Measurements from ENCODE around the gene GSTM2.
A peak's percentile ranks its signal among the peaks of the same experiment; 100 is the strongest.

GSTM2 gene

DNA sequence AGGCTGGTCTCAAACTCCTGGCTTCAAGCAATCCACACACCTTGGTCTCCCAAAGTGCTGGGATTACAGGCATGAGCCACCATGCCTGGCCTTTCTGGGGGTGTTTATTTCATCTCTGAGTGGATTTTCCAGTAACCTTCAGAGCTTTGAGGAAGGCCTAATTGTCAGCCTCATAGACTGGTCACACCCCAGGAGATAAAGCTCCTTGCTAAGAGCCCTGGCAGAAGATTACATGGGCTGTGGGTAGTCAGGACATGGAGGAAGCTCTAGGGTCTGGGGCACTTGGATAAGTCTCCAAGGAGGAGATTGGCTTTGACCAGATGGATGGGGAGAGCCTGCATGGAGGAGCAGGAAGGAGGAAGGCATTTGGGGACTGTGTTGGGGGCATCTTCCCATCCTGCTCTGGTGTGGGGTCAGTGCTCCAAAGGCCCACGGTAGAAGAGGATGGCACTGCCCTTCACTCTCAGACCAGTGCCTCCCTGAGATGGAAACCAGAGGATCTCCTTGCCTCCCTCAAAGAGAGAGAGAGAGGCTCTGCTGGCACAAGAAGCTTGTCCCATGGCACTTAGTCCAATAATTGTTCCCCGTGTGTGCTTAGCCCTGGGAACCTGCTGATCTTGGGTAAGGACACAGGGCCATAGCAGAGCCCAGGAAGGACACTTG, 26.6 kb upstream of the GSTM2 start:
- Histone ChIP-seq H3K27ac (ENCODE audit: low read length) (no peak overlapping the region), H3K4me3 (ENCODE audit: low read length) (no peak overlapping the region), H3K9ac (ENCODE audit: low read depth, low read length) (no peak overlapping the region), H3K36me3 (ENCODE audit: insufficient read depth, low read depth, low read length) (no peaks in the 10 kb centered on the region), H3K4me1 (ENCODE audit: insufficient read depth, low read length) (peaks cover 3% of the 10 kb centered on the region; the same call in 1 of the 2 replicates), H3K9me3 (ENCODE audit: insufficient read depth, low read depth, low read length) (no peaks in the 10 kb centered on the region), H3K27me3 (ENCODE audit: insufficient read depth, low read length) (peaks cover 7% of the 10 kb centered on the region; the same call in 1 of the 2 replicates)

DNA sequence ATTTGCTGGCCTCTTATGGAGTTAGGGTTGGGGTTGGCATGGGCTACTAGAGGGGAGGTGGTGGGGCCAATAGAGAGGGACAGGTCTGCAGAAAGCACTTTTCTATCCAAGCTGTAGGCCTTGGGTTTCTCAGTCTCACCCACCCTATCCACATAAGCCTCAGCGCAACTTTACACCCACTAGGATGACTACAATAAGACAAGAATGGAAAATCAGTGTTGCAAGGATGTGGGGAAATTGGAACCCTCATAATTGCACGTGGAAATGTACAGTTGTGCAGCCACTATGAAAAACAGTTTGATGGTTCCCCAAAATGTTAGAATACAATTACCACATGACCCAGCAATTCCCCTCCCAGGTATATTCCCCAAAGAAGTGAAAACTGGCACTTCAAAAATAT, 26.0 kb upstream of the GSTM2 start:
- Histone ChIP-seq H3K27me3 (ENCODE audit: insufficient read depth, low read length) (peaks cover 7% of the 10 kb centered on the region; the same call in 1 of the 2 replicates), H3K9me3 (ENCODE audit: insufficient read depth, low read depth, low read length) (no peaks in the 10 kb centered on the region), H3K36me3 (ENCODE audit: insufficient read depth, low read depth, low read length) (no peaks in the 10 kb centered on the region), H3K27ac (ENCODE audit: low read length) (no peak overlapping the region), H3K4me1 (ENCODE audit: insufficient read depth, low read length) (no peaks in the 10 kb centered on the region), H3K9ac (ENCODE audit: low read depth, low read length) (no peak overlapping the region), H3K4me3 (ENCODE audit: low read length) (no peak overlapping the region)

DNA sequence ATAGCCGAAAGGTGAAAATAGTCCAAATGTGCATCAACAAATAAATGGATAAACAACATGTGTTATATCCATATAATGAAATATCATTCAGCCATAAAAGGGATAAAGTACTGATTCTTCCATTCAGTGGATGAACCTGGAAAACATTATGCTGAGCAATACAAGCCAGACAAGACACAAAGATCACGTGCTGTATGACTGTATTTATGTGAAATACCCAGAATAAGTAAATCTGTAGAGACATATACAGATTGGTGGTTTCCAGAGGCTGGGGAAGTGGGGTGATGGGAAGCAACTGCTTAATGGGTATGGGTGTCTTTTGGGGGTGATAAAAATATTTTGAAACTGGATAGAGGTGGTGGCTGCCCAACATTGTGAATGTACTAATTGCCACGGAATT, 25.2 kb upstream of the GSTM2 start:
- no peaks in the 10 kb centered on the region for H3K9me3 ChIP-seq (ENCODE audit: insufficient read depth, low read depth, low read length)
- no peak overlapping the region for H3K9ac ChIP-seq (ENCODE audit: low read depth, low read length)

DNA sequence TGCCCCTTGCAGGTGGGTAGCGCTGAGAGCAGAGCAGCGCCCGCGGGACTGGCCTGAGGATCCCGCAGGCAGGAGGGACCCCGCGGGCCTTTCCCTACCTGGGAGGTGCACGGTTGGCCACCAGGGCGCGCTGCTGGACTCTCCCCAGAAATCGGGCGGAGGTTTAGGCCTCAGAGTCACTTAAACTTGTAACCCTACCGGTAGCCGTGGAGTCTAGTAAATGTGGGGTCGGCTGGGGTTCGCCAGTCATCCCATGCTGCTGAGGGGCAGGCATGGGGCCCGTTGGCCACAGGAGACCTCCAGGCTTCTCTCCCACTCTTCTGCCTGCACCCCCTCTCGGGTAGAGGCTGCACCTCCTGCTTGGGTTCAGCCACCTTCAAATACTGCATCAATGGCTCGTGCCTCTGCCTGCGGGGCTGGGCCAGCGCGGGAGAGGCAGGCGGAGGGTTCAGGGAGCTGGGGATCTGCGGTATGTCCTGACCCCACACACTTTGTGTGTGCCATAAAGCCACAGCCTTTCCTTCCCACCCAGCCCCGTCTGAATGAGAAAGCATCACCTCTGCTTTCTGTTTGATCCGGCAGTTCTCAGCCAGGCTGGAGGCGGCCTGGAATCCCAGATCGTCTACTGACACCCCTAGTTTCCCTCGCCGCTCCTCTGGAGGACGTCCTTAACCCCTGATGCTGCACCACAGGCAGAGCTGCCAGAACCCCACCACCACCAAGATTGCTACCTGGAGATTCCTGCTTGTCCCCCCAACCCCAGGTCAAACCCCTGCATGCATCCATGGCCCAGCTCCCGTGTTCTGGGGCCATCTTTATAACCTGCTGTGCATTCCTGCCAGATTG, 24.2 kb upstream of the GSTM2 start:
- no peaks in the 10 kb centered on the region for H3K4me1 ChIP-seq (ENCODE audit: insufficient read depth, low read length)
- no peaks in the 10 kb centered on the region for H3K9me3 ChIP-seq (ENCODE audit: insufficient read depth, low read depth, low read length)
- no peak overlapping the region for H3K27ac ChIP-seq (ENCODE audit: low read length)
- H3K9ac ChIP-seq (ENCODE audit: low read depth, low read length), result no peak overlapping the region
- H3K36me3 ChIP-seq (ENCODE audit: insufficient read depth, low read depth, low read length), result no peaks in the 10 kb centered on the region
- H3K4me3 ChIP-seq (ENCODE audit: low read length), result no peak overlapping the region
- peaks cover 7% of the 10 kb centered on the region; the same call in 1 of the 2 replicates for H3K27me3 ChIP-seq (ENCODE audit: insufficient read depth, low read length)

More for the DNA sequence above, 25.2 kb upstream of the GSTM2 start:
- Histone ChIP-seq H3K4me1 (ENCODE audit: insufficient read depth, low read length) (no peaks in the 10 kb centered on the region), H3K27ac (ENCODE audit: low read length) (no peak overlapping the region), H3K36me3 (ENCODE audit: insufficient read depth, low read depth, low read length) (no peaks in the 10 kb centered on the region), H3K4me3 (ENCODE audit: low read length) (no peak overlapping the region), H3K27me3 (ENCODE audit: insufficient read depth, low read length) (peaks cover 7% of the 10 kb centered on the region; the same call in 1 of the 2 replicates)

DNA sequence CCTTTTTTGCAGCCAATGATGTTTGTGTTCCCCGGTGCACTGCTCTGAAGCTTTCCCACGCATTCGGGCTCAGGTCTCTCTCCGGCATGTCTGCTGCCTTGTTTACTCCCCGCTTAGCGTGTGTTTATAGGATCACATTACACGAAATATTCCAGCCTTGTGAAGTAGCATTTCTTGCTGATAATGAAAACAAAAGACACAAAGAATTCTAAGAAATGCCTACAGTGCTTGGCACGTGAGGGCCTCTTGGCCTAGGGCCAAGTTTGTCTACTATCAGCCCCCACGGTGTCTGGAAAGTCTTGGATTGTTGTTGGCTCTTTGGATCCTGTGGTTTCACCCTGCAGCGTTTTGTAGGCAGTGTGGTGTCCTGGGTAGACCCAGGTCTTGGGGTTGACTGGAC, 23.2 kb upstream of the GSTM2 start:
- no peak overlapping the region for H3K27ac ChIP-seq (ENCODE audit: low read length)
- H3K4me1 ChIP-seq (ENCODE audit: insufficient read depth, low read length), result no peaks in the 10 kb centered on the region
- H3K27me3 ChIP-seq (ENCODE audit: insufficient read depth, low read length), result peaks cover 7% of the 10 kb centered on the region; the same call in 1 of the 2 replicates
- H3K9me3 ChIP-seq (ENCODE audit: insufficient read depth, low read depth, low read length), result no peaks in the 10 kb centered on the region
- H3K4me3 ChIP-seq (ENCODE audit: low read length), result no peak overlapping the region
- no peaks in the 10 kb centered on the region for H3K36me3 ChIP-seq (ENCODE audit: insufficient read depth, low read depth, low read length)
- no peak overlapping the region for H3K9ac ChIP-seq (ENCODE audit: low read depth, low read length)

DNA sequence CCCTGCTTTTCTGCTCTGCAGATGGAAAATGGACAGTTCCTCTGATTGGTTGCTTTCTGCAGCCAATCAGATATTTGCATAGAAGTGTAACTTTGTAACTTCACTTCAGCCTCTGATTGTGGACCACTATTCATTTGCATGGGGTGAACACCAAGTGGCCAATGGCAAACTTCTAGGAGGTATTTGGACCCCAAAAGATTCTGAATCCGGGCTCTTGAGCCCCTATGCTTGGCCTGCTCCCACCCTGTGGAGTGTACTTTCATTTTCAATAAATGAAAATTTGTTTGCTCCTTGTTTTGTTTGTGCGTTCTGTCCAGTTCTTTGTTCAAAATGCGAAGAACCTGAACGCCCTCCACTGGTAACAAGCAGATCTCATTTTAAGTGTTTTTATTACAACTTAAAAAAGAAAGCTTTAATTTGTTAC, 18.4 kb upstream of the GSTM2 start:
- H3K4me1 ChIP-seq (ENCODE audit: insufficient read depth, low read length), result no peaks in the 10 kb centered on the region
- no peak overlapping the region for H3K9ac ChIP-seq (ENCODE audit: low read depth, low read length)
- H3K27me3 ChIP-seq (ENCODE audit: insufficient read depth, low read length), result peaks cover 35% of the 10 kb centered on the region
- H3K9me3 ChIP-seq (ENCODE audit: insufficient read depth, low read depth, low read length), result no peaks in the 10 kb centered on the region
- H3K27ac ChIP-seq (ENCODE audit: low read length), result no peak overlapping the region
- no peaks in the 10 kb centered on the region for H3K36me3 ChIP-seq (ENCODE audit: insufficient read depth, low read depth, low read length)
- no peak overlapping the region for H3K4me3 ChIP-seq (ENCODE audit: low read length)

DNA sequence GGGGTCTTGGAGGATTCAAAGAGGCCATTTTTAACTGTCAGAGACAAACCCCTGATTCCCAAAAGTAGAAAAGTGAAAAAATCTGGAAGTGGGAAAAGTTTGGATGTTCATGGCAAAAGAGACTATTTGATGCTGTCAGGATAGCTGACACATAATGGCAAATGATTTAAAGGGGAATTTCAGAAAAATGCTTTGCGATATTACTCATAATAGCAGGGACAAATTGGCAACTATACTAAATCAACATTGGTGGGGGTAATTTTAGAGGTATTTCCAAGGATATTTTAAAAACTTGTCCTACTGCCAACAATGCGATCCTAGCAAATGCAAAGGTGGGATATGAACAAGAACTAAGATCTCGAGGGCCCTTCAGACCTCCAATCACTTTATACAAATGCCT, 17.2 kb upstream of the GSTM2 start:
- Histone ChIP-seq H3K36me3 (ENCODE audit: insufficient read depth, low read depth, low read length) (no peaks in the 10 kb centered on the region), H3K4me3 (ENCODE audit: low read length) (no peak overlapping the region), H3K27ac (ENCODE audit: low read length) (no peak overlapping the region), H3K9ac (ENCODE audit: low read depth, low read length) (no peak overlapping the region), H3K4me1 (ENCODE audit: insufficient read depth, low read length) (no peaks in the 10 kb centered on the region), H3K27me3 (ENCODE audit: insufficient read depth, low read length) (peaks cover 46% of the 10 kb centered on the region), H3K9me3 (ENCODE audit: insufficient read depth, low read depth, low read length) (no peaks in the 10 kb centered on the region)

DNA sequence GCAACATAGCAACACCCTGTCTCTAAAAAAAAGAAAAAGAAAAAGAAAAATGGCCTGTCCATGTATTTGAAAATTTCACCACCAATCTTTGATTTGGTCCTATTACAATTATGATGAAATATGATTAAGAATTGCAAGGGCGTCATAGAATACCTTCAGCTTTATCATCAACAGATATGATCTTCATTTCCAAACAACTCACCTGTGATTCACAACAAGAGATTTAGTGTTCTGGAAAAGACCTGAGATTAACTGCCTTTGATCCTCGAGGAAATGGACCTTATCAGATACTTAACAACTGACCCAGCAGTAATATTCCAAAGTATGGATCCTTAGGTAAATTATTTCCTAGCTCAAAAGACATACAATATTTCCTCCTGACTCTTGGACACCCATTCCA, 15.5 kb upstream of the GSTM2 start:
- Histone ChIP-seq H3K4me1 (ENCODE audit: insufficient read depth, low read length) (no peaks in the 10 kb centered on the region), H3K4me3 (ENCODE audit: low read length) (no peak overlapping the region), H3K27ac (ENCODE audit: low read length) (no peak overlapping the region), H3K27me3 (ENCODE audit: insufficient read depth, low read length) (peaks cover 46% of the 10 kb centered on the region), H3K9me3 (ENCODE audit: insufficient read depth, low read depth, low read length) (no peaks in the 10 kb centered on the region), H3K36me3 (ENCODE audit: insufficient read depth, low read depth, low read length) (no peaks in the 10 kb centered on the region), H3K9ac (ENCODE audit: low read depth, low read length) (no peak overlapping the region)

DNA sequence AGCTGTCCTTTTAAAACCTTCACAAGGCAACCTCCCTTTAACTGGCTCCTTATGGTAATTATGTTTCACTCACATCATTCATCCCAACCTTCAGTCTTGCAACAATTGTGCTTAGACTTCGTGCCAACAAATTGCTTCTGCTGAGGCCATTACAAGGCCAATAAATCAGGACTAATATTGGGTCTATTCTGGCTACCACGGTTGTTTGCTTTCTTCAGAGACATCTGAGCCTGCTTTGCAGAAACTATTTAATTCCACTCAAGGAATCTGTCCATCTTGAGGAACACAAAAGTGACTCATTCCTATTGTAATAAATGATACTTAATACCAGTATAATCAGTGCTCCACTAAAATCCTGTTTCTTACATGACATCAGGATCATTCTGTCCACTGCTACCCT, 14.6 kb upstream of the GSTM2 start:
- Histone ChIP-seq H3K36me3 (ENCODE audit: insufficient read depth, low read depth, low read length) (no peaks in the 10 kb centered on the region), H3K9ac (ENCODE audit: low read depth, low read length) (no peak overlapping the region), H3K4me1 (ENCODE audit: insufficient read depth, low read length) (no peaks in the 10 kb centered on the region), H3K9me3 (ENCODE audit: insufficient read depth, low read depth, low read length) (no peaks in the 10 kb centered on the region), H3K4me3 (ENCODE audit: low read length) (no peak overlapping the region), H3K27ac (ENCODE audit: low read length) (no peak overlapping the region), H3K27me3 (ENCODE audit: insufficient read depth, low read length) (peaks cover 46% of the 10 kb centered on the region)

DNA sequence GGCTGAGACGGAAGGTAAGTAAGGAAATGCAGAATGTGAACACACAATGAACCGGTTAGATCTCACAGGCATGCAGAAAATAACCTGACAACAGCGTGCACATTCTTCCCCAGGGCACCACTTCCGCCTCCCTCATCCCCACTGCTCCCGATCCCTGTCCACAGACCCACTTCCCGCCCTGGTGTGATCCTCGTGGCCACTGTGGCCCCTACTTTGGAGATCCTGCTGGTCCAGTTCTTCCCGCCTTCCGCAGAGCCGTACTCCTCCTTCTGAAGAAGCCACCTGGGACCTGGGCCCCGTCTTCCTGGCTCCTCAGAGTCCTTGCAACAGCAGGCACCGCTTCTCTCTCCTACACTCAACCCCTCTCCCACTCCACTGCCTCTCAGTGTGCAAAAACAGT, 13.3 kb upstream of the GSTM2 start:
- Histone ChIP-seq H3K36me3 (ENCODE audit: insufficient read depth, low read depth, low read length) (no peaks in the 10 kb centered on the region), H3K27ac (ENCODE audit: low read length) (no peak overlapping the region), H3K4me1 (ENCODE audit: insufficient read depth, low read length) (no peaks in the 10 kb centered on the region), H3K4me3 (ENCODE audit: low read length) (no peak overlapping the region), H3K27me3 (ENCODE audit: insufficient read depth, low read length) (peaks cover 46% of the 10 kb centered on the region), H3K9ac (ENCODE audit: low read depth, low read length) (no peak overlapping the region), H3K9me3 (ENCODE audit: insufficient read depth, low read depth, low read length) (no peaks in the 10 kb centered on the region)

DNA sequence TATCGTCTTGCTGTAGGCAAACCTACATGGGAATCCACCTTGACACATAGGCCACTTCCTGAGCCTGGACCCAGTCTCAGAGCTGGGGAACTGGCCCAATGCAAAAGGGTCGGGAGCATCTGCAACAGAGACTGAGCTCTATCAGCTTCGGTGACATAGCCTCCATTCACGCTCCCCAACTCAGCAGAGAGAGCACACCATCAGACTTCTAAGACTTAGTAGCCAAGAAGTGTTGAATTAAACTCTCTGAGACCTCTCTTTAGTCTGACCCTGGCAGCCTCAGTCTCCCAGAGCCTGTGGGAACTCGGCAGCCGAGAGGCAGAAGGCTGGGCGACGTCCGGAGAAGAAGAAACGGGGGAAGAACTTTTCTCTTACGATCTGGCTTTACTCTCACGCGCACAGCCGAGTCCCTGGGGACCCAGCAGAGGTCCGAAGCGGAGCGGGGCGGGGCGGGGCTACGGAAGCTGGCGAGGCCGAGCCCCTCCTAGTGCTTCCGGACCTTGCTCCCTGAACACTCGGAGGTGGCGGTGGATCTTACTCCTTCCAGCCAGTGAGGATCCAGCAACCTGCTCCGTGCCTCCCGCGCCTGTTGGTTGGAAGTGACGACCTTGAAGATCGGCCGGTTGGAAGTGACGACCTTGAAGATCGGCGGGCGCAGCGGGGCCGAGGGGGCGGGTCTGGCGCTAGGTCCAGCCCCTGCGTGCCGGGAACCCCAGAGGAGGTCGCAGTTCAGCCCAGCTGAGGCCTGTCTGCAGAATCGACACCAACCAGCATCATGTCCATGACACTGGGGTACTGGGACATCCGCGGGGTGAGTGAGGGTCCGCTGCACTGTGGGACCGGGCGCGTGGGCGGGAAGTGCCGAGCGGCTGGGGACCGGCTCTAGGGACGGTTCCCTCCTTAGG, 12.0 kb upstream of the GSTM2 start, which contains the start of gene GSTM4:
TSS of gene GSTM4 (plus strand) at position 485 of the 905 bp plus-strand sequence. CDS start at position 776, 291 bp downstream.
- Histone ChIP-seq H3K9ac (ENCODE audit: low read depth, low read length) (peak within 1 kb of the TSS; percentile 54; the same call in 1 of the 2 replicates), H3K4me3 (ENCODE audit: low read length) (peak within 1 kb of the TSS; percentile 71), H3K27ac (ENCODE audit: low read length) (no peak within 1 kb of the TSS), H3K36me3 (ENCODE audit: insufficient read depth, low read depth, low read length) (no peaks in the 10 kb centered on the region), H3K9me3 (ENCODE audit: insufficient read depth, low read depth, low read length) (no peaks in the 10 kb centered on the region), H3K4me1 (ENCODE audit: insufficient read depth, low read length) (no peaks in the 10 kb centered on the region), H3K27me3 (ENCODE audit: insufficient read depth, low read length) (peaks cover 42% of the 10 kb centered on the region)
